DOHH2 (cell line): ENCODE results near the gene RPS14.

Source experiments
- H3F3A ChIP-seq: fragments of 200-600 bp; sonication (generic), shearing (Covaris generic); 2 replicates; pipeline ENCODE4 v1.6.0; 2016; ENCODE audit warnings: antibody characterized with exemption, mild to moderate bottlenecking; ENCODE audit not compliant: control insufficient read depth, insufficient read depth
- H3K27ac ChIP-seq: fragments of 200-600 bp; sonication (generic); 2 replicates; pipeline ENCODE4 v1.5.1; 2014; ENCODE audit warnings: low read depth, mild to moderate bottlenecking, low read length, moderate library complexity
- H3K27me3 ChIP-seq: fragments of 200-600 bp; sonication (generic); 2 replicates; pipeline ENCODE4 v1.6.1; 2014; ENCODE audit warnings: mild to moderate bottlenecking, low read length, mixed read lengths; ENCODE audit not compliant: control insufficient read depth
- H3K36me3 ChIP-seq: fragments of 200-600 bp; sonication (generic); 2 replicates; pipeline ENCODE4 v1.6.1; 2014; ENCODE audit warnings: mild to moderate bottlenecking, low read length, moderate library complexity, mixed read lengths; ENCODE audit not compliant: control insufficient read depth
- H3K4me1 ChIP-seq: fragments of 200-600 bp; sonication (generic); 2 replicates; pipeline ENCODE4 v1.6.1; 2014; ENCODE audit warnings: mild to moderate bottlenecking, low read length, mixed read lengths; ENCODE audit not compliant: control insufficient read depth
- H3K4me2 ChIP-seq: fragments of 200-600 bp; sonication (generic); 2 replicates; pipeline ENCODE4 v1.6.0; 2014; ENCODE audit warnings: mild to moderate bottlenecking, low read length, moderate library complexity
- H3K4me3 ChIP-seq: fragments of 200-600 bp; sonication (generic); 2 replicates; pipeline ENCODE4 v1.5.1; 2014; ENCODE audit warnings: mild to moderate bottlenecking, low read length, mixed read lengths
- H3K79me2 ChIP-seq: fragments of 200-600 bp; sonication (generic); 2 replicates; pipeline ENCODE4 v1.6.1; 2014; ENCODE audit warnings: mild to moderate bottlenecking, low read length, mixed read lengths; ENCODE audit not compliant: control insufficient read depth
- H3K9me2 ChIP-seq: fragments of 200-600 bp; sonication (generic); replicated peaks from 2 replicates; pipeline ENCODE4 v1.6.1; 2014; ENCODE audit warnings: mild to moderate bottlenecking, low read length, mixed read lengths; ENCODE audit not compliant: control insufficient read depth
- H3K9me3 ChIP-seq: fragments of 200-600 bp; sonication (generic); 2 replicates; pipeline ENCODE4 v1.6.1; 2014; ENCODE audit warnings: antibody characterized with exemption, low read length, mixed read lengths; ENCODE audit not compliant: control insufficient read depth, insufficient read depth
- H4K20me1 ChIP-seq: fragments of 200-600 bp; sonication (generic); 2 replicates; pipeline ENCODE4 v1.6.0; 2014; ENCODE audit warnings: low read depth, mild to moderate bottlenecking, antibody characterized with exemption, low read length, moderate library complexity; ENCODE audit not compliant: control insufficient read depth, insufficient read depth
- CTCF ChIP-seq: fragments of 200-600 bp; sonication (generic); IDR thresholded peaks from one replicate; pipeline ENCODE4 v1.5.1; 2014; ENCODE audit warnings: antibody characterized with exemption, mild to moderate bottlenecking, low read depth, low read length; ENCODE audit not compliant: poor library complexity, severe bottlenecking
- EZH2phosphoT487 ChIP-seq: fragments of 200-600 bp; sonication (generic); IDR thresholded peaks from 2 replicates; pipeline ENCODE4 v1.6.1; 2017; ENCODE audit warnings: borderline replicate concordance, mild to moderate bottlenecking, antibody characterized with exemption, low read length, moderate library complexity, mixed read lengths

The RPS14 gene

GRCh38 chr5:150490296-150490669 is 40.7 kb upstream of the RPS14 start:
- 0 out of 2 replicates have a peak, but pooled peaks cover 7% of the 10 kb centered on the region for H4K20me1 ChIP-seq
- H3K4me2 ChIP-seq = peak overlapping the region; percentile 66
- peaks cover 10% of the 10 kb centered on the region for H3K36me3 ChIP-seq
- H3K4me1 ChIP-seq = peaks cover 58% of the 10 kb centered on the region
- H3F3A ChIP-seq = peaks cover 16% of the 10 kb centered on the region
- peak overlapping the region; percentile 31 for H3K4me3 ChIP-seq
- H3K27me3 ChIP-seq = no peaks in the 10 kb centered on the region
- H3K27ac ChIP-seq = peak overlapping the region; percentile 21; the same call in 1 of the 2 replicates
- H3K9me3 ChIP-seq = no peaks in the 10 kb centered on the region
- no peaks in the 10 kb centered on the region for H3K9me2 ChIP-seq
- no peak for TF ChIP-seq CTCF
- no peak for TF ChIP-seq EZH2phosphoT487
- peaks cover 62% of the 10 kb centered on the region for H3K79me2 ChIP-seq

- Histone ChIP-seq H3K79me2 (peaks cover 62% of the 10 kb centered on the region), H3K4me3 (peak overlapping the region; percentile 31), H3K4me2 (peak overlapping the region; percentile 66), H3F3A (peaks cover 16% of the 10 kb centered on the region), H4K20me1 (0 out of 2 replicates have a peak, but pooled peaks cover 7% of the 10 kb centered on the region), H3K27ac (peak overlapping the region; percentile 21), H3K9me2 (no peaks in the 10 kb centered on the region), H3K9me3 (no peaks in the 10 kb centered on the region), H3K36me3 (peaks cover 10% of the 10 kb centered on the region), H3K4me1 (peaks cover 61% of the 10 kb centered on the region), H3K27me3 (no peaks in the 10 kb centered on the region)
- TF ChIP-seq CTCF (no peak), EZH2phosphoT487 (no peak)
These were observed 40.1 kb upstream of the RPS14 start for GRCh38 chr5:150489360-150490295.

GRCh38 chr5:150488519-150489359 is 39.2 kb upstream of the RPS14 start:
- no peaks in the 10 kb centered on the region for H3K9me3 ChIP-seq
- peaks cover 10% of the 10 kb centered on the region for H3K36me3 ChIP-seq
- H3K79me2 ChIP-seq = peaks cover 62% of the 10 kb centered on the region
- H3K27ac ChIP-seq = no peak overlapping the region
- no peak for TF ChIP-seq CTCF
- H3K4me2 ChIP-seq = peak overlapping the region; percentile 66
- 0 out of 2 replicates have a peak, but pooled peaks cover 7% of the 10 kb centered on the region for H4K20me1 ChIP-seq
- H3F3A ChIP-seq = peaks cover 16% of the 10 kb centered on the region
- no peaks in the 10 kb centered on the region for H3K9me2 ChIP-seq
- peaks cover 61% of the 10 kb centered on the region for H3K4me1 ChIP-seq
- H3K27me3 ChIP-seq = no peaks in the 10 kb centered on the region
- H3K4me3 ChIP-seq = no peak overlapping the region
